Keratinocyte (primary cell): Measurements from ENCODE around the gene FAM114A1. TPM values are rescaled to one million over a fixed set of nuclear protein-coding genes. Genes with fewer than 3 reads are reported as not detected.

ENCODE experiments used
- DNase-seq: peaks from one replicate; pipeline ENCODE4 v3.0.0-alpha.2; 2011; ENCODE audit warnings: low read depth, missing footprints, low spot score
- FAIRE-seq: peaks from 2 replicates; lab custom pipeline; 2011; peaks lifted over from hg19 to GRCh38; lab: Jason Lieb, UNC
- H2AFZ ChIP-seq: 2 replicates; pipeline ENCODE4 v1.6.0; 2012; ENCODE audit warnings: low read length, control low read depth, inconsistent platforms; ENCODE audit not compliant: control insufficient read depth
- H3K27ac ChIP-seq: 2 replicates; pipeline ENCODE4 v1.5.1; 2011; ENCODE audit warnings: low read length; ENCODE audit not compliant: control insufficient read depth, insufficient read depth
- H3K27me3 ChIP-seq: 3 replicates; pipeline ENCODE4 v1.6.0; 2011; ENCODE audit warnings: low read length; ENCODE audit not compliant: control insufficient read depth, insufficient read depth; ENCODE audit errors: extremely low read depth
- H3K36me3 ChIP-seq, 2 experiments: 2 replicates in 1 of 2; 3 replicates in 1 of 2; pipeline ENCODE4 v1.5.1; 2011; ENCODE audit warnings: low read length in 2 of 2, mild to moderate bottlenecking in 1 of 2; ENCODE audit not compliant: control insufficient read depth in 2 of 2, insufficient read depth in 2 of 2; ENCODE audit errors: extremely low read depth in 1 of 2
- H3K4me1 ChIP-seq: 3 replicates; pipeline ENCODE4 v1.5.1; 2011; ENCODE audit warnings: low read length; ENCODE audit not compliant: control insufficient read depth, insufficient read depth; ENCODE audit errors: extremely low read depth
- H3K4me2 ChIP-seq: 3 replicates; pipeline ENCODE4 v1.6.0; 2011; ENCODE audit warnings: low read depth, low read length; ENCODE audit not compliant: control insufficient read depth, insufficient read depth; ENCODE audit errors: extremely low read depth
- H3K4me3 ChIP-seq, 3 experiments: fragments of 200-600 bp in 1 of 3; sonication (generic) in 1 of 3; 2 replicates in 2 of 3; 3 replicates in 1 of 3; pipeline ENCODE4 v1.5.1; 2011 to 2016; ENCODE audit warnings: low read length in 3 of 3, mild to moderate bottlenecking in 3 of 3, control low read depth in 2 of 3, inconsistent platforms in 1 of 3, low read depth in 1 of 3, mixed read lengths in 1 of 3, mixed run types in 1 of 3, moderate library complexity in 1 of 3; ENCODE audit not compliant: control insufficient read depth in 2 of 3, insufficient read depth in 2 of 3; ENCODE audit errors: extremely low read depth in 1 of 3
- H3K79me2 ChIP-seq: 2 replicates; pipeline ENCODE4 v1.6.0; 2012; ENCODE audit warnings: low read length; ENCODE audit not compliant: control insufficient read depth, insufficient read depth
- H3K9ac ChIP-seq: 3 replicates; pipeline ENCODE4 v1.6.0; 2011; ENCODE audit warnings: low read length; ENCODE audit not compliant: control insufficient read depth, insufficient read depth; ENCODE audit errors: extremely low read depth
- H3K9me1 ChIP-seq: 3 replicates; pipeline ENCODE4 v1.6.0; 2011; ENCODE audit warnings: low read length; ENCODE audit not compliant: control insufficient read depth, insufficient read depth; ENCODE audit errors: extremely low read depth
- H3K9me3 ChIP-seq: 2 replicates; pipeline ENCODE4 v1.5.1; 2012; ENCODE audit warnings: low read depth, low read length; ENCODE audit not compliant: control insufficient read depth
- H4K20me1 ChIP-seq: 3 replicates; pipeline ENCODE4 v1.6.0; 2011; ENCODE audit warnings: low read length; ENCODE audit not compliant: control insufficient read depth, insufficient read depth; ENCODE audit errors: extremely low read depth
- EZH2 ChIP-seq: IDR thresholded peaks from one replicate; pipeline ENCODE4 v1.6.1; 2012; ENCODE audit warnings: inconsistent platforms, mild to moderate bottlenecking, low read length, moderate library complexity
- dilution Hi-C: fragments of 300-500 bp; cut with MboI; formaldehyde crosslinking; loops from one replicate; pipeline ENCODE4 v1.7.0; 2020; ENCODE audit warnings: low sequenced_read_pairs; ENCODE audit not compliant: extremely low pct_ligation_motif_present
- polyA plus RNA-seq, 5 experiments: library from polyadenylated mRNA; depleted of rRNA in 3 of 5; stranded (reverse) in 3 of 5; stranded (forward) in 1 of 5; unstranded in 1 of 5; fragments of >200 nt; gene quantifications; 1 replicate in 1 of 5; 2 replicates in 3 of 5; 3 replicates in 1 of 5; pipeline versions ENCODE4 v1.2.1 to v1.2.3, GENCODE V29; 2011 to 2012; ENCODE audit warnings: missing spikeins in 2 of 5, low read depth in 1 of 5, low replicate concordance in 1 of 5
- TF ChIP-seq, protein P1 (sequence below), 3 experiments: IDR thresholded peaks in 1 of 3; conservative IDR thresholded peaks in 1 of 3; optimal IDR thresholded peaks in 1 of 3; 2 replicates in 2 of 3; 3 replicates in 1 of 3; pipeline versions ENCODE3 to v1.5.1; 2011; ENCODE audit warnings: low read length in 3 of 3, mild to moderate bottlenecking in 3 of 3, moderate library complexity in 2 of 3, control low read depth in 1 of 3, inconsistent platforms in 1 of 3; ENCODE audit not compliant: insufficient read depth in 2 of 3; ENCODE audit errors: extremely low read depth in 1 of 3

FAM114A1 gene
- polyA plus RNA-seq, 1 donor (not counting 4 experiments of a cell fraction or from before 2014, with no cell fraction given) = 47.2 TPM

DNA sequence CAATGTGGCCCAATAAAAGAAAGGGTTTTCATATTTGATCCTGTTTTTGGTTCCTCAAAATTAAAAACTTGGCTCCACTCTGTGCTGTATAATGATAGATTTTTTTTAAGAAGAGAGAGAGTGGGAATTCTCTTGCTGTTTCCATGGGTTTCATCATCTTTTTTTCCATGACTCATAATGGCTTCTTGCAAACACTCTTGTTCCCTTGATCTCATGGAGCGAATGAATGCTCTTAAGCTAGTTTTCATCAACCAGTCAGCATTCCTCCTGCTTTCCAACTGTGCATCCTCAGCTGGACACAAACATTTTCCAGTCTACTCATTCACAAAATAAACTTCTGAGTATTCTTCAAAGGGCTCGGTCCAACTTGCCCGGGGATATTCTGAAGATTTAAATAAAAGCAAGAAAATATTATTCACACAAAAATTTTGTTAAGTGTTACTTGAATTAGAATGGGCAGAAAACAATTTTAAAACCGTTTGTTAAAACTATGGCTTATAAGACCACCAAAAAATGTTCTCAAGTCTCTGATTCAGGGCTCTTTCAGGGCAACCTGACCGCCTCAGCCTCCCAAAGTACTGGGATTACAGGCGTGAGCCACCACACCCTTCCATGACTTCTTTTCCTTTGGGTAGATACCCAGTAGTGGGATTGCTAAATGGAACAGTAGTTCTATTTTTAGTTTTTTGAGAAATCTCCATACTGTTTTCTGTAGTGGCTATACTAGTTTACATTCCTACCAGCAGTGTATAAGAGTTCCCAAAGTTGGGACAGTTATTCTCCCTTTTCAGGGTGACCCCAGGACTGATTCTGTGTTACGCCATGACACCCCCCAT, 99.9 kb downstream of the FAM114A1 start:
- Histone ChIP-seq H3K36me3 (no peaks in the 10 kb centered on the region), H3K4me2 (peak overlapping the region; percentile 10), H3K79me2 (no peaks in the 10 kb centered on the region), H3K4me3 (no peak overlapping the region), H2AFZ (no peak overlapping the region), H3K9me3 (no peaks in the 10 kb centered on the region), H3K4me1 (peaks cover 7% of the 10 kb centered on the region), H3K27ac (peak overlapping the region; percentile 56), H4K20me1 (no peaks in the 10 kb centered on the region), H3K9ac (no peak overlapping the region), H3K27me3 (no peaks in the 10 kb centered on the region), H3K9me1 (no peaks in the 10 kb centered on the region)
- FAIRE-seq (no peak), DNase-seq (no peak)
- dilution Hi-C loops = no loop called here
- TF ChIP-seq, protein P1, sequence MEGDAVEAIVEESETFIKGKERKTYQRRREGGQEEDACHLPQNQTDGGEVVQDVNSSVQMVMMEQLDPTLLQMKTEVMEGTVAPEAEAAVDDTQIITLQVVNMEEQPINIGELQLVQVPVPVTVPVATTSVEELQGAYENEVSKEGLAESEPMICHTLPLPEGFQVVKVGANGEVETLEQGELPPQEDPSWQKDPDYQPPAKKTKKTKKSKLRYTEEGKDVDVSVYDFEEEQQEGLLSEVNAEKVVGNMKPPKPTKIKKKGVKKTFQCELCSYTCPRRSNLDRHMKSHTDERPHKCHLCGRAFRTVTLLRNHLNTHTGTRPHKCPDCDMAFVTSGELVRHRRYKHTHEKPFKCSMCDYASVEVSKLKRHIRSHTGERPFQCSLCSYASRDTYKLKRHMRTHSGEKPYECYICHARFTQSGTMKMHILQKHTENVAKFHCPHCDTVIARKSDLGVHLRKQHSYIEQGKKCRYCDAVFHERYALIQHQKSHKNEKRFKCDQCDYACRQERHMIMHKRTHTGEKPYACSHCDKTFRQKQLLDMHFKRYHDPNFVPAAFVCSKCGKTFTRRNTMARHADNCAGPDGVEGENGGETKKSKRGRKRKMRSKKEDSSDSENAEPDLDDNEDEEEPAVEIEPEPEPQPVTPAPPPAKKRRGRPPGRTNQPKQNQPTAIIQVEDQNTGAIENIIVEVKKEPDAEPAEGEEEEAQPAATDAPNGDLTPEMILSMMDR (optimal IDR thresholded peaks at IDR 0.05 in 1 of 3, IDR thresholded peaks at IDR 0.05 in 1 of 3, conservative IDR thresholded peaks at IDR 0.05 in 1 of 3; ENCODE audit: extremely low read depth in 1 of 3, insufficient read depth in 2 of 3, low read length in 3 of 3) = no peak
- TF ChIP-seq EZH2 = no peak

GRCh38 chr4:38968668-38969067, 101.1 kb downstream of the FAM114A1 start:
- Histone ChIP-seq H3K9me3 (no peaks in the 10 kb centered on the region), H3K9me1 (no peaks in the 10 kb centered on the region), H3K79me2 (no peaks in the 10 kb centered on the region), H2AFZ (no peak overlapping the region), H4K20me1 (no peaks in the 10 kb centered on the region), H3K27me3 (no peaks in the 10 kb centered on the region), H3K27ac (no peak overlapping the region), H3K9ac (no peak overlapping the region), H3K4me1 (peaks cover 7% of the 10 kb centered on the region), H3K4me2 (no peak overlapping the region), H3K36me3 (no peaks in the 10 kb centered on the region), H3K4me3 (no peak overlapping the region)
- TF ChIP-seq EZH2 = no peak
- TF ChIP-seq, protein P1 (optimal IDR thresholded peaks at IDR 0.05 in 1 of 3, IDR thresholded peaks at IDR 0.05 in 1 of 3, conservative IDR thresholded peaks at IDR 0.05 in 1 of 3; ENCODE audit: extremely low read depth in 1 of 3, insufficient read depth in 2 of 3, low read length in 3 of 3) = no peak
- no peak for FAIRE-seq
- no peak for DNase-seq
- dilution Hi-C loops = no loop called here
